ENCODE measurements around the gene LYZL4. TPM values are rescaled to one million over a fixed set of nuclear protein-coding genes. Genes with fewer than 3 reads are reported as not detected.

LYZL4 gene, protein sequence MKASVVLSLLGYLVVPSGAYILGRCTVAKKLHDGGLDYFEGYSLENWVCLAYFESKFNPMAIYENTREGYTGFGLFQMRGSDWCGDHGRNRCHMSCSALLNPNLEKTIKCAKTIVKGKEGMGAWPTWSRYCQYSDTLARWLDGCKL
- total RNA-seq: not detected

- ATAC-seq (no peak), DNase-seq (ENCODE audit: low spot score in 2 of 2) (no peak)
- H3K9me3 Mint-ChIP-seq: no peaks in the 10 kb centered on the region
- no peak within 1 kb of the TSS for H3K27ac Mint-ChIP-seq
- no peaks in the 10 kb centered on the region for H3K36me3 Mint-ChIP-seq
These were observed at the start of gene LYZL4 for GRCh38 chr3:42410370-42411131. LYZL4 (minus strand) TSS chr3:42410610; CDS start chr3:42407251, 3,359 bp downstream.

DNA sequence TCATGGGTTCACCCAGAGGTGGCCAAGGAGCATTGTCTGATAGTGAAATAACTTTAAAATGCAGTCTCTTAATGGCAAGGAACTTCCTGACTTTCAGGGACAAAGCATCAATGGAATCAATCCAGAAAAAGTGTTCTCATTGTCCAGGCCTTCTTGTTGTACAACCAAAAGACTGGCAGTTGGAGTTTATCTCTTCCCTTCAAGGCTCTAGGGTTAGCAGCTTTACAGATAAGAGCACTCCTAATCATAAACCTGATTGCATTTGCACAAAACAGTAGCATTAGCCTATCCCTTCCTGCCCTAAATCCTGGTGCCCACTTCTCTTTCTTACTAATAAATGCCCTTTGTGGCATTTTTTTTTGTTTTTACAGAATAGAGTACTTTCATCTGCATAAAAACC lies 48.7 kb upstream of the LYZL4 start:
- Mint-ChIP-seq H3K36me3 (no peaks in the 10 kb centered on the region), H3K27ac (no peak overlapping the region), H3K9me3 (no peaks in the 10 kb centered on the region)
- ATAC-seq: no peak
- DNase-seq (ENCODE audit: low spot score in 2 of 2): no peak

DNA sequence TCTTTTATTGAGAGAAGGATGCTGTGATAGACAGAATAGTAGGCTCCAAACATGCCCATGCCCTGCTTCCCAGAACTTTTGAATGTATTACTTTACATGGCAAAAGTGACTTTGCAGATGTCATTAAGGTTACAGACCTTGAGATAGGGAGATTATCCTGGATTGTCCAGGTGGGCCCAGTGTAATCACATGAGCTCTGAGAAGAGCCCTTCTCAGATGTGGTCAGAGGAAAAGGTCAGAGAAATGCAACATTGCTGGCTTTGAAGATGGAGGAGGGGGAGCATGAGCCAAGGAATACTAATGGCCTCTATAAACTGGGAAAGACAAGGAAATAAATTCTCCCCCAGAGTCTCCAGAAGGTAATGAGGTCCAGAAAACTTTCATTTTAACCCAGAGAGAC lies 45.8 kb upstream of the LYZL4 start:
- H3K36me3 Mint-ChIP-seq: no peaks in the 10 kb centered on the region
- ATAC-seq (no peak), DNase-seq (ENCODE audit: low spot score in 2 of 2) (no peak)
- H3K9me3 Mint-ChIP-seq: no peaks in the 10 kb centered on the region
- no peak overlapping the region for H3K27ac Mint-ChIP-seq

DNA sequence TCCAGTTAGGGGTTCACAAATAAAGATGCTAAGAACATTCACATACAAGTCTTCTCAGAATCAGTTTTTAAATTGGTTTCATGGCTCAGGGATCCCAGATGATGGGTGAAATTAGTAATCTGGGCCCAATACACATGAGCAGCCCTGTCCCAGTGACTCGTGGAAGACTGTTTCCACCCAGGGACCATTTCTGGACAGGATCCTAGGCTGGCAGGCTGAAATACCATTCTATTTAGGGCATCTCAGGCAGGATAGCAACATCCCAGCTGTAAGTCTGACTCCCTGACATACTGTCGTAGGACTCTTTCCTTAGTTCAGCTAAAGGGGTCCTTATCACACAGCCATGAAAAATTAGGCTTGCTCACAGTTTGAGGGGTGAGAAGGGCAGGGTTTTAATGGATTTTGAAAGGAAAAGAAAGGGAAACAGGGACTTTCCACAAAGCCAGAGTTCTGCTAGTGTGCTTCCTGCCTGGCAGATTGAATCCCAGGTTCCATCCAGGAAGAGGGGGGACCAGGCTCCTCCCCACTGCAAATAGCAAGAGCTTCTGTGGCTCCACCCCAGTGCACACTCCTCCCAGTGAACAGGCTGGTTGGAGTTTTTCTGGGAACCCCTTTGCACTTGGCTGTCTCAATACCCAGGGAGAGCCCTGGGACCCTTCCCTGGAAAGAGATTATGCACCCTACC lies 41.3 kb upstream of the LYZL4 start:
- H3K36me3 Mint-ChIP-seq: no peaks in the 10 kb centered on the region
- no peak overlapping the region for H3K27ac Mint-ChIP-seq
- DNase-seq (ENCODE audit: low spot score in 2 of 2) (no peak), ATAC-seq (no peak)
- H3K9me3 Mint-ChIP-seq: no peaks in the 10 kb centered on the region

DNA sequence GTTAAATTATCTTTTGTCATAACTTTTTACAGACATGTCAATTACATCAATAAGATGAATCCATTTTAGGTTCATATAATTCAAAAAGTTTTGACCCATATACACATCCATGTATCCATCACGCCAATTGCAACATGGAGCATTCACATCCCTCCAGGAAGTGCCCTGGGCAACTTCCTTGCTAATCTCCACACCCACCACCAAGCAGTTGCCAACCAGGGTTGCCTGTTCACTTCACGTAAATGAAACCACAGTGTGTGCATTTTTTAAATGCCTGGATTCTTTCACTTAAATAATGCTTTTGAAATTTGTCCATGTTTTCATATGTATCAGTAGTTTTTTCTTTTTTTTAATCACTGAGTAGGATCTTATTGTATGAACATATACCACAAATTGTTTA lies 40.7 kb upstream of the LYZL4 start:
- no peak overlapping the region for H3K27ac Mint-ChIP-seq
- no peaks in the 10 kb centered on the region for H3K36me3 Mint-ChIP-seq
- DNase-seq (ENCODE audit: low spot score in 2 of 2): no peak
- H3K9me3 Mint-ChIP-seq: no peaks in the 10 kb centered on the region
- ATAC-seq: no peak

DNA sequence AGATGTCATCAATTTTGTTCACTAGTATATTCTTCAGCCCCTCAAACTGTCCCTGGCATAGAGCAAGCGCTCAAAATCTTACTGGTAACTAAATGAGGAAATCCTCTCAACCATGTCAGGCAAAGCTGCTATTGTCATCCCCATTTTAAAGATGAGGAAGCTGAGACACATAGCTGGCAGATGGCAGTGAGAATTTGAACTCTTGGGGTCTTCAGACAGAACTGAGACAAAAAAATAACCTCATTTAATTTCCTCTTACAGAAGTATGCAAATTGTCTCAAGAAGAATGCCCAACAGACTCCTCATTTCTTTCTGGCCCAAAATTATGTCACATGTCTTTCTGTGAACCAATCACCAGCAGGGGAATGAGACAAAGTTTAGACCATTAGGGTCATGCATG lies 40.2 kb upstream of the LYZL4 start:
- ATAC-seq (no peak), DNase-seq (ENCODE audit: low spot score in 2 of 2) (no peak)
- Mint-ChIP-seq H3K9me3 (no peaks in the 10 kb centered on the region), H3K36me3 (no peaks in the 10 kb centered on the region), H3K27ac (no peak overlapping the region)

DNA sequence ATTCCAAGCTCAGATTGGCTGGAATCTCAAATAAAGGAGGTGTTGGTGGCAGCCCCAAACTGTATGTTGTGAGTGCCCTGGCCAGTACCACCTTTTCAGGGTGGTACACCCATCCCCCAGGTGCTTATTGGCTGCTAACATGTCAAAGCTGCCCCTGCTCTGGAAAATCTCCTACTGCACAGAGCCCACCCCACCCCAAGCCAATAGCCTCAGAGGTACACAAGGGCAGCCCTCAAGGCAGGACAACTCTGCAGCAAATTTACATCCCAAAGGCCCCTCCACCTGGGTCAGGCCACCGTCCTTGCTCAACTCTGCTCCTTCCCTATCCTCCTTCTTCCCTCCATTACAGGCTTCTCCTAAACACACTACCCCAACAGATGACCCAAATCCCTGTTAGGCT lies 37.1 kb upstream of the LYZL4 start:
- no peak overlapping the region for H3K27ac Mint-ChIP-seq
- DNase-seq (ENCODE audit: low spot score in 2 of 2): no peak
- no peak for ATAC-seq
- H3K9me3 Mint-ChIP-seq: no peaks in the 10 kb centered on the region
- no peaks in the 10 kb centered on the region for H3K36me3 Mint-ChIP-seq

GRCh38 chr3:42446111-42447050 lies 36.0 kb upstream of the LYZL4 start:
- DNase-seq (ENCODE audit: low spot score in 2 of 2): no peak
- H3K9me3 Mint-ChIP-seq: no peaks in the 10 kb centered on the region
- ATAC-seq: no peak
- no peaks in the 10 kb centered on the region for H3K36me3 Mint-ChIP-seq
- no peak overlapping the region for H3K27ac Mint-ChIP-seq

- Mint-ChIP-seq H3K36me3 (no peaks in the 10 kb centered on the region), H3K9me3 (no peaks in the 10 kb centered on the region), H3K27ac (no peak overlapping the region)
- peak; percentile 92 to 96 for ATAC-seq
- DNase-seq (ENCODE audit: low spot score in 2 of 2): peak; percentile 60 to 87
These were observed 33.5 kb upstream of the LYZL4 start for GRCh38 chr3:42443819-42444436.

DNA sequence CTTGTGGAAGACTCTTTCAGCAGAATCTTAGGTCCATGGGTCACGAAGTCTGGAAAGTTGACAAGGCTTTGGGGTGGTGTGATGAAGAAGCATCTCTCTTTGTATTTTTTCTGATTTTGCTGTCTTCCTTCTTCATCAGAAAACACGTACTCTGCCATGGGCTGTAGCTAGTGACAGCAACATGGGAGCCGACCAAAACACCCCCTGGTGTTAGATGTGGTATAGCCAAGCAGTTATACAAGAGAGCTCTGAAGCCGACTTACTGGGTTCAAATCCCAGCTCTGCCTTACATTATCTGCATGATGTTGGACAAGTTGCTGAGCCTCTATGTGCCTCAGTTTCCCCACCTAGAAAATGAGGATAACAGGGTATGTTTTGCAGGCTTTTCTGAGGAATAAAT lies 32.9 kb upstream of the LYZL4 start:
- Mint-ChIP-seq H3K27ac (no peak overlapping the region), H3K9me3 (no peaks in the 10 kb centered on the region), H3K36me3 (no peaks in the 10 kb centered on the region)
- DNase-seq (ENCODE audit: low spot score in 2 of 2) (no peak), ATAC-seq (no peak)

- no peak for ATAC-seq
- no peaks in the 10 kb centered on the region for H3K36me3 Mint-ChIP-seq
- H3K27ac Mint-ChIP-seq: no peak overlapping the region
- DNase-seq (ENCODE audit: low spot score in 2 of 2): no peak
- no peaks in the 10 kb centered on the region for H3K9me3 Mint-ChIP-seq
These were observed 32.2 kb upstream of the LYZL4 start for GRCh38 chr3:42442640-42443039.

DNA sequence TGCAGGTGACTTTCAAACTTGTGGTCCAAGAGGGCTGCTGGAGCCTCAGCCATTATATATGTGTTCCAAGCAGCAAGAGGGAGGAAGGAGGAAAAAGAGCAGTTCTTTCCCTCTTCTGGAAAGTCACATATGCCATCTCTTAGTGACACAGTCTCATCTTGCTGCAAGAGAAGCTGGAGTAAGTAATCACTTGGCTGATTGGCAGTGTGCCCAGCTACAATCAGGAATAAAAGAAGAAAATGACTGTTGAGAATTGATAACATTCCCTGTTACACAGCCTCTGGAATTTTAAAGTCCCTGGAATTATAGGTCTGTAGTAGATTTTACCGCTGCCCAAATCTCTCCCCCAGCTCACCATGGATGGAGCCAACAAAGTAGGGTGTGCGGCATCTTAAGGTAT lies 31.4 kb upstream of the LYZL4 start:
- H3K9me3 Mint-ChIP-seq: no peaks in the 10 kb centered on the region
- H3K36me3 Mint-ChIP-seq: no peaks in the 10 kb centered on the region
- ATAC-seq (no peak), DNase-seq (ENCODE audit: low spot score in 2 of 2) (no peak)
- H3K27ac Mint-ChIP-seq: no peak overlapping the region

DNA sequence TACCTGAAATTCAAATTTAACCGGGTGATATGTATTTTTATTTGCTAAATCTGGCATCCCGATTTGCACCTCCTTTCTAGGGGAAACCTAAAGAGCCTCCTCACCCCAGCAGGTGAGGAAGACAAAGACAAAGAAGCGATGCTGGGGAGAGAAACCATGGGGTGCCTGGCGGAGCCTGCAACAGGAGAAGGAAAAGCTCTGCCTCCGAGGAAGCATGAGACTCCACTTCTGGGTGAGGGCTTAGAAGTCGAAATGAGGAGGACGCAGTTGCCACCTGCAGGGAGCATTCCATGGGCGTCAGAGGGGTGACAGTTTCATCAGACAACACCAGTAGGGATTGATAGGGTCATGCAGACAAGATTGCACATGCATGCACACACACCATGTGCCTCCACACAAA lies 30.5 kb upstream of the LYZL4 start:
- ATAC-seq (no peak), DNase-seq (ENCODE audit: low spot score in 2 of 2) (no peak)
- H3K36me3 Mint-ChIP-seq: no peaks in the 10 kb centered on the region

DNA sequence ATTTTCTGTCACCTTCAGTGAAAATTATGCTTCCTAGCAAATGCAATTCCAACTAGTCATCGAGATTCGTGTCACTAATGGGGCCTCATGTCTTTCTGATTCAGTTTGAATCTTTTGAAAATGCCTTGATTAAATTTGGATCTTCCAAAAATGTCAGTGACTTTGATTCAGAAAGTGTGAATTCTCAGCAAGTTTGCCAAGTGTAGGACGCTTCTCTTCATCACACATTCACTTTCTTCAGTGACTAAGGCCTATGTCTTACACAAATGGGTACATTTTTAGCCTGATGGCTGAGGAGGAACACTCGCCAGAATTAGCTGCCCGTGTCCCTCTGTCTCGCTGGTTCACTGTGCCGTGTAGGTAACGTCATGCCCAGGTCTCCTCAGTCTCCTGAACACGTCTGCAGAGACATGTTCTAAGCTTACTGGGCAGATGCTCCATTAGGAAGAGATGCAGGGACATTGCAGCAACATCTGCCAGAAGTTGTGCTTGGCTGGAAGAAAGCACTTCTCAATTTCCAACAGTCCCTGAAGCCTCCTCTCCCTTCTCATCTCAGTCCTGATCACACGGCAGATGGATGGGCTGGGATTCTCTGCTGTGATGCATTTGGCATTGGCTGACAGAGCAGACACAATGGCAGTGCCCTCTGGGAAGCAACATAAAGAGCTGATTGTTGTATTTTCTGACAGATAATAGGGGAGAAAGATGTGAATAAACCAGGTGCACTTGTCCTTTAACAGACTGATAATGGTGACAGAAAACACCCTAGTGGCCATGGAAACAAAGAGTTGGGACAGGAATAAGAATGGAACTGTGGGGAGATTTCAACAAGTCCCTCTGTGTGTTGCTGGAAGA lies 29.1 kb upstream of the LYZL4 start:
- ATAC-seq (no peak), DNase-seq (ENCODE audit: low spot score in 2 of 2) (no peak)
- Mint-ChIP-seq H3K9me3 (no peaks in the 10 kb centered on the region), H3K36me3 (no peaks in the 10 kb centered on the region), H3K27ac (no peak overlapping the region)

More for the DNA sequence above, 30.5 kb upstream of the LYZL4 start:
- Mint-ChIP-seq H3K9me3 (no peaks in the 10 kb centered on the region), H3K27ac (no peak overlapping the region)

- ATAC-seq (no peak), DNase-seq (ENCODE audit: low spot score in 2 of 2) (no peak)
- H3K9me3 Mint-ChIP-seq: no peaks in the 10 kb centered on the region
- H3K36me3 Mint-ChIP-seq: no peaks in the 10 kb centered on the region
- H3K27ac Mint-ChIP-seq: no peak overlapping the region
These were observed 28.3 kb upstream of the LYZL4 start for GRCh38 chr3:42438758-42439157.

DNA sequence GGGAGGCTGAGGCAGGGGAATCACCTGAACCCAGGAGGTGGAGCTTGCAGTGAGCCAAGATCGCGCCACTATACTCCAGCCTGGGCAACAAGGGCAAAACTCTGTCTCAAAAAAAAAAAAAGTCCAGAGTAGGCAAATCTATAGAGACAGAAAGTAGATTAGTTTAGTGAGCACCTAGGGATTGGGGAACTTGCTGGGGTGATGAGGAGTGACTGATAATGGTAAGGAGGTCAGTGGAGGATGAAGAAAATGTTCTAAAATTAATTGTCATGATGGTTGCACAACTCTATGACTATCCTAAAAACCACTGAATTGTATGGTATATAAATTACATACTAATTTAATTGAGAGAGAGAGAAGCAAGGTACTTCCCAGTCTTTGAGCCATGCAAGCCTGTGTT lies 27.8 kb upstream of the LYZL4 start:
- no peak for ATAC-seq
- H3K36me3 Mint-ChIP-seq: no peaks in the 10 kb centered on the region
- no peaks in the 10 kb centered on the region for H3K9me3 Mint-ChIP-seq
- H3K27ac Mint-ChIP-seq: no peak overlapping the region
- no peak for DNase-seq (ENCODE audit: low spot score in 2 of 2)

All from activated naive CD4-positive, alpha-beta T cell treated with anti-CD3 and anti-CD28 coated beads, Interleukin-2, amount 50 U/mL, for 72 hours (primary cell).